ENCODE results near the gene AKAP17A.
A peak's percentile ranks its signal among the peaks of the same experiment; 100 is the strongest.
"Not testable (repeated sequence)": the region's sequence is repeated elsewhere in the genome, so short reads cannot be mapped to it uniquely, and the experiment has no call there.

The AKAP17A gene

GRCh38 chrX:1591102-1591862, at the start of gene AKAP17A:
Gene AKAP17A, plus strand, starts transcription at chrX:1591604. Its CDS starts 1,859 bp downstream, at chrX:1593463.
- peak; percentile 99 for DNase-seq

- no peak for DNase-seq
These were observed 48.2 kb upstream of the AKAP17A start for GRCh38 chrX:1542994-1543725.

- DNase-seq, result no peak
These were observed 45.5 kb upstream of the AKAP17A start for GRCh38 chrX:1545776-1546408.

- DNase-seq, result no peak
These were observed 44.6 kb upstream of the AKAP17A start for GRCh38 chrX:1546691-1547251.

DNA sequence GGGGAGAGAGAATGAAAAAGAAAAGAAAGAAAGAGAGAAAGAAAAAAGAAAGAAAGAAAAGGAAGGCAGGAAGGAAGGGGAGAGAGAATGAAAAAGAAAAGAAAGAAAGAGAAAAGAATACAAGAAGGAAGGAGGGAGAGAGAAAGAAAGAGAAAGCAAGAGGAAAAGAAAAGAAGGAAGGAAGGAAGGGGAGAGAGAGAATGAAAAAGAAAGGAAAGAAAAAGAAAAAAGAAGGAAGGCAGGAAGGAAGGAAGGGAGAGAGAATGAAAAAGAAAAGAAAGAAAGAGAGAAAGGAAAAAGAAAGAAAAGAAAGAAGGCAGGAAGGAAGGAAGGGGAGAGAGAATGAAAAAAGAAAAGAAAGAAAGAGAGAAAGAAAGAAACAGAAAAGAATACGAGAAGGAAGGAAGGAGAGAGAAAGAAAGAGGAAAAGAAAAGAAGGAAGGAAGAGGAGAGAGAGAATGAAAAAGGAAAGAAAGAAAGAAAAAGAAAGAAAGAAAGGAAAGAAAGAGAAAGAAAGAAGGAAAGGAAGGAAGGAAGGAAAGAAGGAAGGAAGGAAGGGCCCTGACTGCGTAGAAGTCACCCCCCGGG, 39.4 kb upstream of the AKAP17A start:
- no peak for DNase-seq

DNA sequence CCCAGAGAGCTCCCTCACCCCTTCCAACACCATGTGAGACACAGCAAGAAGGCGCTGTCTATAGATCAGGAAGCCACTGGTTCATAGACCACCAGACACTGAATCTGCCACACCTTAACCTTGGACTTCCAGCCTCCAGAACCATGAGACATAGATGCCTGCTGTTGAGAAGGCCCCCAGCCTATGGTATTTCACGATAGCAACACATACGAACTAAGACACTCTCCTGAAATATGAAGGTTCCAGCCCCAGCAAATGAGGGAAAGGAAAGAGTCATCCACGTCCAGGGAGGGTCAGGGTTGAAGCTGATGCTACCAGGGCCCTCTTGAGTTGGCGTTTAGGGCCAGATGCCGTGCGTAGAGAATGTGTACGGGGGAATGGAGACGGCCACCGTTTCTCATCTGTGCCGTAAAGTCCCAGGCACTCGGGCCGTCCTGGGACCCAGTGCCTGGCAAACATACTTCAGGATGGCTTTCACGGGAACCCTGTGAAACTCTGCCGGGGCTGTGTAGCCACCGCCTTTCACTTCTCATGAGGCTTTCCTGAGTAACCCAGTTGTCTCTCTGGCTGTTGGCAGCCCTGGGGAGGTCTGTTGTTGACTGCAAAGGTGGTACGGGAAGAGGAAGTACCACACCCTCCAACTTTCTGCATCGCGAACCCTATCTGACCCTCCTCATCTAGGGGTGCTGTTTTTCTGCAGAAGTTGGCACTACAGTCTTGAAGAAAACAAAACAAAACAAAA, 36.8 kb upstream of the AKAP17A start:
- DNase-seq, result no peak

GRCh38 chrX:1555370-1555769, 36.0 kb upstream of the AKAP17A start:
- no peak for DNase-seq

DNA sequence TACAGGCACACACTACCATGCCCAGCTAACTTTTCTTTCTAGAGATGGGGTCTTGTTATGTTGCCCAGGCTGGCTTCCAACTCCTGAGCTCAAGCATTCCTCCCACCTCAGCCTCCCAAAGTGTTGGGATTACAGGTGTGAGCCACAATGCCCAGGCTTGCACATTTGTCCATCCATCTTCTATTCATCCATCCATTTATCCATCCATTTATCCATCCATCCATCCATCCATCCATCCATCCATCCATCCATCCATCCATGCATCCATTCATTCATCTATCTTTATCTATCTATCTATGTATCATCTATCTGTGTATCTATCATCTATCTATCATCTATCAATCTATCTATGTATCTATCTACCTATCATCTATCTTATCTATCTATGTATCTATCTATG, 34.0 kb upstream of the AKAP17A start:
- DNase-seq, result not testable (repeated sequence)

DNA sequence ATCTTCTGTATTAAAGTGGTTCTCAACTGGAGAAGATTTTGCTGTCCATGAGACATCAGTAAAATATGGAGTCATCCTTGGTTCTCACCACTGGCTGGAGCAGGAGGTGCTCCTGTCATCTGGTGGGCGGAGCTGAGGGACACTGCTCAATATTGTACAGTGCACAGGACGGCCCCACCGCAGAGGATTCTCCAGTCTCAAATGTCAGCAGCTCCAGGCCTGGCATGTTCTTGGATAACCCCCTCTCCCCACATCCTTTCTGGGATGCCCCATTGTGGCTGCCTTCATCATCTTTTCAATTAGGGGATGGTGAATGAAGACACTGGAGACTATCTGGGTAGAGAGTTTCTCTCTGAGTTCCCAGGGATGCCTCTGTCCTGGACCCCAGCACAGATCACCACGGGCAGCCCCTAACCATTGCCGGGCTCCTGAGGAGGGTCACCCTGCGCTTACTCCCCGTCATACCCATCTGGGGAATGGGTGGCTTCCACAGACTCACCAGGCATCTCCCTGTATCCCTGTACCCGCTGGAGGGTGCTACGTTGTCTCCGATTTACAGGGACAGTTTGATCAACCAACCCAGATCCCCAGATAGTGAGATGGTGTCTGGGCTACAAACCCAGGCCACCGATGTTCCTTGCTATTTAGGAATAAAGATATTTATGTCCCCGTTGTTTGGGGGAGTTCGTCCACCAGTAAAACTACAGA, 32.5 kb upstream of the AKAP17A start:
- DNase-seq, result no peak

DNA sequence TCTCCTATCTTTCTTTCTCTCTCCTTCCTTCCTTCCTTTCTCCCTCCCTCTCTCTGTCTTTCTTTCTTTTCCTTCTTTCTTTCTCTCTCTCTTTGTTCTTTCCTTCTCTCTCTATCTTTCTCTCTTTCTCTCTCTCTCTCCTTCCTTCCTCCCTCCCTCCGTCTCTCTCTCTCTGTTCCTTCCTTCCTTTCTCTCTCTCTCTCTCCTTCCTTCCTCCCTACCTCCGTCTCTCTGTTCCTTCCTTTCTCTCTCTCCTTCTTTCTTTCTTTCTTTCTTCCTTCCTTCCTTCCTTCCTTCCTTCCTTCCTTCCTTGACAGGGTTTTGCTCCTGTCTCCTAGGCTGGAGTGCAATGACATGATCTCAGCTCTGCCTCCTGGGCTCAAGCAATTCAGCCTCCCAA, 30.2 kb upstream of the AKAP17A start:
- DNase-seq, result no peak

DNA sequence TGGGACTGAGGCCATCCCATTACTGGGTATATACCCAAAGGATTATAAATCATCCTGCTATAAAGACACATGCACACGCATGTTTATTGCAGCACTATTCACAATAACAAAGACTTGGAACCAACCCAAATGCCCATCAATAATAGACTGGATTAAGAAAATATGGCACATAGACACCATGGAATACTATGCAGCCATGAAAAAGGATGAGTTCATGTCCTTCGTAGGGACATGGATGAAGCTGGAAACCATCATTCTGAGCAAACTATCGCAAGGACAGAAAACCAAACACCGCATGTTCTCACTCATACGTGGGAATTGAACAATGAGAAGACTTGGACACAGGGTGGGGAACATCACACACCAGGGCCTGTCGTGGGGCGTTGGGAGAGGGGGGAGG, 27.3 kb upstream of the AKAP17A start:
- not testable (repeated sequence) for DNase-seq

- DNase-seq, result no peak
These were observed 26.4 kb upstream of the AKAP17A start for GRCh38 chrX:1564750-1565683.

GRCh38 chrX:1574181-1574580, 17.2 kb upstream of the AKAP17A start:
- not testable (repeated sequence) for DNase-seq

DNA sequence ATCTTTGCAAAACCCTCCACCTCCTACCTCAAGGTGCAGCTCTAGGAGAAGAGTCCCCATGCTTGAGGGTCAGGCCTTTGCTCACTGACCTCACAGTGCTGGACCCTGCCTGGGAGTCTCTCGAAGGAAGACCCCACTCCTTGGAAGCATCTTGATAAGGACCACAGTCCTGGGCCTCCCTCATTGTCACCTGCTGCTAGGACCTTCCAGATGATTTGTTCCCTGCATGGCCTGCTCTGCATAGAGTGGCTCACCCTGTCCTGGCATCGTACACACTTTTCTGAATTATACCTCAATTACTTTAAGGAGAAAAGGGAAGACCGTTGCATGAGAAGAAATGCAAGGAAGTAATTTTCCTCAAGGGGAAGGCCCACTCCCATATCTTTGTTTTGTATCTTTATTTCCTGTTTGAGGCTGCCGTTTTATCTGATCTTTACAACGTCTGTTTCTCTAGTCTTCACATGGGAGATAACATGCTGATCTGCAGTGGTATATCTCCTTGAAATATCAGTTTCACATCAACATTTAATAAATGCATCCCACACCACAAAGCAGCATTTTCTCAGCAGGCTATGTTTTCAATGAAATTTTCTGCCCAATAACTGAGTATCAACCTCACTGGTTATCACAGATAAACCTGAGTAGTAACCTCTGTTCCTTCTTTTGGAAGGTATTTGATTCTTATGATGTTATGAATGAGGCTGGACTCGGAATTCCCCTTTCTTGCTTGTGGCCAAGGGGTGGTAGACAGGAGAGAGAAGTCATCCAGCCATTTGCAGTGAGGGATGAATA, 15.0 kb upstream of the AKAP17A start:
- no peak for DNase-seq

GRCh38 chrX:1577845-1578244, 13.6 kb upstream of the AKAP17A start:
- DNase-seq, result no peak

DNA sequence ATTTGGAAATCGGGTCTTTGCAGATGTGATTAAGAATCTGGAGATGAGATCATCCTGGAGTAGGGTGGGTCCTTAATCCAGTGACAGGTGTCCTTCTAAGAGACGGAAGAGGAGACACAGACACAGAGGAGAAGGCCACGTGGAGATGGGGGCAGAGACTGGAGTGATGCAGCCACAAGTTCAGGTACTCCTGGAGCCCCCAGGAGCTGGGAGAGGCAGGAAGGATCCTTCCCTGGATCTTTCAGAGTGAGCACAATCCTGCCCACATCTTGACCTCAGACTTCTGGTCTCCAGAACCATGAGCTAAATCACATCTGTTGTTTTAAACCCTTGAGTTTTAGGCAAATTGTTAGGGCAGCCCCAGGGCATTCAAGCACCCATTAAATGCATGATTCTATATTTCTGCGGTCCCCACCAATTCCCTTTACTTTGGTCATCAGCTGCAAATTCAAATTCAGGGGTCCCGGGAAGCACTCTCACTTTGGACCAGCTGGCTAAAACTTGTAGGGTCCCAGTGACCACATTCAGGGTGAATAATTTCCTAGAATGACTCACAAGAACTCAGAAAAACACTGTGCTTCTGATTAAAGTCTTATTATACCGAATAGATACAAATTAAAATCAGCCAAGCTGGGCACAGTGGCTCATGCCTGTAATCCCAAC, 12.8 kb upstream of the AKAP17A start:
- DNase-seq, result no peak

DNA sequence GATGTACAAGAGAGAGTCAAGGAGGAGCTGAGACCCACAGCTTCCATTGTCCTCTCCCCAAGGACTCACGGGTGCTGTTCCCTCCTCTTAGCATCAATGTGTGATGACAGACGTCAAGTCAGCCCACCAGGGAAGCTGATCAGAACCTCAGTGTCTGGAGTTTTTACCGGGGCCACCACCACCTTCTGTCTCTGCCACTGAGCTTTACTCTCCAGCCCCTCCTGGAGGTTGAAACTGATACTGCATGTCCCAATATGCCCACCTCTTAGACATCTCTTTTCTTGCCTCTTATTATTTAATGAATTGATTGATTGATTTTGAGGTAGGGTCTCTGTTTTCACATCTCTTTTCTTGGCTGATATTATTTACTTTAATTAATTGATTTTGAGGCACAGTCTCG, 10.3 kb upstream of the AKAP17A start:
- DNase-seq, result peak; percentile 66

DNA sequence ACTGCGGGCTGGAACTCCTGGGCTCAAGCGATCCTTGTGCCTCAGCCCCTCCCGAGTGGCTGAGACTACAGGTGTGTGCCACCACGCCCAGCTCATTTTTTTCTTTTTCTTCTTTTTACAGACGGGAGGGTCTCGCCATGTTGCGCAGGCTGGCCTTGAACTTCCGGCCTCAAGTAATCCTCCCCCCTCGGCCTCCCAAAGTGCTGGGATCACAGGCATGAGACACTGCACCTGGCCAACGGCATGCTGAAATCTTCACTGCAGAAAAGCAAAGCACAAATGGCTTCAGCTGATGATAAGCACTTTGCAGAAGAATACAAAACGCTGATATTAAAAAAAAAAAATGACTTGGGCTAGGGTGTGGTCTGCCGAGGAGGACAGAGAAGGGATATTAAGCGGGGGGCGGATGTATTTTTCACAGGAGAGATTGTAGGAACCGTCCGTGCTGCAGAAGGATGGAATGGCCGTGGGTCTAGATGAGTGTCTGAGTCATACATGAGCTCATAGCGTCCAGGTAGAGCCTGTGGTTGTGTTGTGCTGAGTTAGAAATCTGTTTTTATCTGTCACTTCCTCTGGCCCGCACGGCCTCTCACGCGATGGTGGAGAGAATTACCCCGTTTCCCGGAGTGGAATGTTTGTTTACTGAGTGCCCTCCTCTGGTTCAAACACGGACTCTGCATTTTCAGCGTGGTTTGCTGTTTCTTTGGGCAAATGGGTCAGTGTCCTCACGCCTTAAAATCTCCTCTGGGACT, 8.5 kb upstream of the AKAP17A start:
- peak; percentile 44 for DNase-seq
